Colonic mucosa (tissue), 4 donors: ENCODE results near the gene TSPAN5. TPM values are rescaled to one million over a fixed set of nuclear protein-coding genes. Genes with fewer than 3 reads are reported as not detected.

Source experiments
- DNase-seq: peaks from one replicate; pipeline ENCODE4 v3.0.0-alpha.2; 2020
- H3K27ac ChIP-seq: fragments of 200-600 bp; one replicate; pipeline ENCODE4 v1.8.0; 2021
- H3K27me3 ChIP-seq: fragments of 200-600 bp; one replicate; pipeline ENCODE4 v1.8.0; 2021
- H3K36me3 ChIP-seq: fragments of 200-600 bp; one replicate; pipeline ENCODE4 v1.8.0; 2021
- H3K4me1 ChIP-seq: fragments of 200-600 bp; one replicate; pipeline ENCODE4 v1.8.0; 2021; ENCODE audit warnings: mild to moderate bottlenecking
- H3K4me3 ChIP-seq: fragments of 200-600 bp; one replicate; pipeline ENCODE4 v1.8.0; 2021
- H3K9ac ChIP-seq, 2 donors: one replicate each; pipeline ENCODE4 v1.7.0; 2013; ENCODE audit warnings: control low read depth in 2 of 2, low read depth in 2 of 2, low read length in 2 of 2
- H3K9me3 ChIP-seq: fragments of 200-600 bp; one replicate; pipeline ENCODE4 v1.8.0; 2021
- intact Hi-C: fragments of 100-400 bp; cut with DNase I; formaldehyde crosslinking; loops from one replicate; pipeline ENCODE4 v1.14.1; 2022
- total RNA-seq, 2 donors: library from RNA; stranded (reverse); fragmentation: NEBNext Ultra II Directional in 1 of 2; extraction: Animal tissue kit (Norgen Biotek cat#: 25700) in 1 of 2; gene quantifications; one replicate each; pipeline ENCODE4 v1.2.1, GENCODE V29; 2021
- TF ChIP-seq, protein P1 (sequence below): fragments of 200-600 bp; IDR thresholded peaks from one replicate; pipeline ENCODE4 v1.8.0; 2022; ENCODE audit warnings: antibody characterized with exemption, mild to moderate bottlenecking
- donor health status: healthy.
- donor health status: DM: no; HTN: no; CAD: no.
- donor health status: DM: no; HTN: no; CAD: no.

Gene TSPAN5
- total RNA-seq, 2 donors from 2014 or later = 5.3 to 5.6 TPM

GRCh38 chr4:98564852-98565251 lies 93.6 kb downstream of the TSPAN5 start:
- H3K4me1 ChIP-seq = no peaks in the 10 kb centered on the region
- no peak overlapping the region for H3K9ac ChIP-seq
- TF ChIP-seq, protein P1, sequence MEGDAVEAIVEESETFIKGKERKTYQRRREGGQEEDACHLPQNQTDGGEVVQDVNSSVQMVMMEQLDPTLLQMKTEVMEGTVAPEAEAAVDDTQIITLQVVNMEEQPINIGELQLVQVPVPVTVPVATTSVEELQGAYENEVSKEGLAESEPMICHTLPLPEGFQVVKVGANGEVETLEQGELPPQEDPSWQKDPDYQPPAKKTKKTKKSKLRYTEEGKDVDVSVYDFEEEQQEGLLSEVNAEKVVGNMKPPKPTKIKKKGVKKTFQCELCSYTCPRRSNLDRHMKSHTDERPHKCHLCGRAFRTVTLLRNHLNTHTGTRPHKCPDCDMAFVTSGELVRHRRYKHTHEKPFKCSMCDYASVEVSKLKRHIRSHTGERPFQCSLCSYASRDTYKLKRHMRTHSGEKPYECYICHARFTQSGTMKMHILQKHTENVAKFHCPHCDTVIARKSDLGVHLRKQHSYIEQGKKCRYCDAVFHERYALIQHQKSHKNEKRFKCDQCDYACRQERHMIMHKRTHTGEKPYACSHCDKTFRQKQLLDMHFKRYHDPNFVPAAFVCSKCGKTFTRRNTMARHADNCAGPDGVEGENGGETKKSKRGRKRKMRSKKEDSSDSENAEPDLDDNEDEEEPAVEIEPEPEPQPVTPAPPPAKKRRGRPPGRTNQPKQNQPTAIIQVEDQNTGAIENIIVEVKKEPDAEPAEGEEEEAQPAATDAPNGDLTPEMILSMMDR = no peak
- intact Hi-C loops = no loop called here
- no peak overlapping the region for H3K4me3 ChIP-seq
- no peak for DNase-seq
- H3K27me3 ChIP-seq = no peaks in the 10 kb centered on the region
- no peaks in the 10 kb centered on the region for H3K36me3 ChIP-seq
- H3K27ac ChIP-seq = no peak overlapping the region
- H3K9me3 ChIP-seq = no peaks in the 10 kb centered on the region

GRCh38 chr4:98560321-98560720 lies 98.1 kb downstream of the TSPAN5 start:
- no peaks in the 10 kb centered on the region for H3K36me3 ChIP-seq
- no peak overlapping the region for H3K9ac ChIP-seq
- no peaks in the 10 kb centered on the region for H3K27me3 ChIP-seq
- H3K27ac ChIP-seq = no peak overlapping the region
- TF ChIP-seq, protein P1 = no peak
- DNase-seq = no peak
- H3K4me3 ChIP-seq = no peak overlapping the region
- intact Hi-C loops = no loop called here
- H3K4me1 ChIP-seq = no peaks in the 10 kb centered on the region
- H3K9me3 ChIP-seq = no peaks in the 10 kb centered on the region

- DNase-seq = no peak
- no peaks in the 10 kb centered on the region for H3K27me3 ChIP-seq
- TF ChIP-seq, protein P1 = no peak
- H3K9ac ChIP-seq = no peak overlapping the region
- H3K9me3 ChIP-seq = no peaks in the 10 kb centered on the region
- no peak overlapping the region for H3K27ac ChIP-seq
- intact Hi-C loops = no loop called here
- H3K4me3 ChIP-seq = no peak overlapping the region
- H3K4me1 ChIP-seq = no peaks in the 10 kb centered on the region
- H3K36me3 ChIP-seq = no peaks in the 10 kb centered on the region
These were observed 99.8 kb downstream of the TSPAN5 start for GRCh38 chr4:98558471-98559169.

DNA sequence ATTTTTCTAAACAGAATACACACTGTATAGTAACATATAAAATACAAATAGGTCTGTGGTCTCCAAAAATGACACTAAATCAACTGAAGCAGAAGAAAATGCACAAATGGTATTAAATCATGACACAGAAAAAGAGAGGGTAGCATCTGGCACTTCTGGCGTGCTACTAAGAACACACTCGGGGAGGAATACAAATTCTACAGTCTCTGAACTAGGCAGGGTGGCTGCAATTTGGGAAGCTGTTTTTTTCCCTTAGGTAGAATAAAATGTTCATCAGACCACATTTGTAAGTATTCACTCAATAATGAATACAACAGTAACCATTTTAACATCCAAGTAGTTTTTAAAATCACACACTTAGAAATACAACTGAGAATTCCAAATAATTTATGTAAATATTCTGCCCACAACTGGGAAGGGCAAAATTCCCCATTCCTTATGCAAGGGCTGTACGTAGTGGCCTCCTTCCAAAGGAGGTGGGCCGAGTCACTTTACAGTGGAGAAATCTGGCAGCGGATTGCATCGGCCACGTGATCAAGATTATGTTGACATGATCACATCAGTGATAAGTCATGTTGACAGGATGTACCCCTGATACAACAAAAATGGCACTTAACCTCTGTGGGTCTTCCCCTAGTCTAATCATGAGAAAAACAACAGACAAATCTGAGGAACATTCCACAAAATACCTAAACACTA lies 101.1 kb downstream of the TSPAN5 start:
- TF ChIP-seq, protein P1 = no peak
- Histone ChIP-seq H3K9me3 (no peaks in the 10 kb centered on the region), H3K27me3 (no peaks in the 10 kb centered on the region), H3K4me3 (no peak overlapping the region), H3K27ac (no peak overlapping the region), H3K36me3 (no peaks in the 10 kb centered on the region), H3K4me1 (no peaks in the 10 kb centered on the region), H3K9ac (no peak overlapping the region)
- DNase-seq = no peak
- intact Hi-C loops = no loop called here

GRCh38 chr4:98556451-98556850 lies 102.0 kb downstream of the TSPAN5 start:
- Histone ChIP-seq H3K4me1 (no peaks in the 10 kb centered on the region), H3K27me3 (no peaks in the 10 kb centered on the region), H3K9ac (no peak overlapping the region), H3K4me3 (no peak overlapping the region), H3K36me3 (no peaks in the 10 kb centered on the region), H3K27ac (no peak overlapping the region), H3K9me3 (no peaks in the 10 kb centered on the region)
- no peak for DNase-seq
- intact Hi-C loops = no loop called here
- TF ChIP-seq, protein P1 = no peak
